NT2/D1 (cell line): ENCODE results near the gene KCNQ1.

Experiments used
- SUZ12 ChIP-seq: IDR thresholded peaks from 2 replicates; pipeline ENCODE4 v1.6.1; 2011; ENCODE audit not compliant: insufficient read length, insufficient read depth; ENCODE audit errors: extremely low read depth
- YY1 ChIP-seq: IDR thresholded peaks from 2 replicates; pipeline ENCODE4 v1.6.1; 2011; ENCODE audit not compliant: insufficient read length, insufficient read depth
- ZNF274 ChIP-seq: IDR thresholded peaks from 2 replicates; pipeline ENCODE4 v1.6.1; 2011; ENCODE audit warnings: mild to moderate bottlenecking, low read depth, low read length

GRCh38 chr11:2436521-2437031 is 8.2 kb upstream of the KCNQ1 start:
- TF ChIP-seq YY1 (no peak), SUZ12 (no peak), ZNF274 (no peak)
